GM23248 (cell line): Measurements from ENCODE around the gene MORC2.

Experiments used
- EZH2 ChIP-seq: fragments of 200-600 bp; sonication (generic); IDR thresholded peaks from 2 replicates; pipeline ENCODE4 v1.6.1; 2018; ENCODE audit warnings: antibody characterized with exemption, mild to moderate bottlenecking; ENCODE audit not compliant: insufficient read depth, poor library complexity, severe bottlenecking
- EZH2phosphoT487 ChIP-seq: fragments of 200-600 bp; sonication (generic); IDR thresholded peaks from 2 replicates; pipeline ENCODE4 v1.6.1; 2018; ENCODE audit warnings: antibody characterized with exemption, moderate library complexity, mild to moderate bottlenecking, low read depth; ENCODE audit not compliant: insufficient read depth

DNA sequence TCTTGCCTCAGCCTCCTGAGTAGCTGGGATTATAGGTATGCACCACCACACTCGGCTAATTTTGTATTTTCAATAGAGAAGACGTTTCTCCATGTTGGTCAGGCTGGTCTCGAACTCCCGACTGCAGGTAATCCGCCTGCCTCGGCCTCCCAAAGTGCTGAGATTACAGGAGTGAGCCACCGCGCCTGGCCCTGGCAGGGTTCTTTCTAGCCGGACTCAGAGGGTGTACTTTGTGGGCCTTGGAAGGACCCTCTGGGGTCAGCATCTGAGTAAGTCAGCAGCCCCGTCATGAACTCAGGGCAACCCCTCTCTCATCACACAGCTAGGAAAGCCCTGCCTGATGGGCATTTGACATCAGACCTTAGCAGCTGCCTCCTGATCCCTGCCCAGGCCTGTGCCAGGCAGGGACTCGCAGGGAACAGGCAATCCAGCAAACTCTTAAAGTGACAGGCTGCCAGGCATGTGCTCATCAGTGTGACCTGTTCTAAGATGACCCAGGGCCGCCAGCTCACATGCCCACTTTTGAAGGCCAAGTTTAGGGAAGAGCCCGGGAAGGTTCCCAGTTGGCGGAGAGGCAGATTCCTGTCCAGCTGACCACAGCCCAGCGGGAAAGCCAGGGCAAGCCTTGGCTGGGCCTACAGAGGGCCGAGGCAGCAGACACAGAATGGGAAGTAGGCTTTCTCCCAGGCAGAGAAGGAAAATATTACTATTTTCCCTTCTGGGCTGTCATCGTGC is 92.9 kb downstream of the MORC2 start:
- no peak for TF ChIP-seq EZH2
- TF ChIP-seq EZH2phosphoT487: no peak
